AG04450 (cell line): ENCODE measurements around the gene XYLT2. TPM values are rescaled to one million over a fixed set of nuclear protein-coding genes. Genes with fewer than 3 reads are reported as not detected.
"Not testable (repeated sequence)": the region's sequence is repeated elsewhere in the genome, so short reads cannot be mapped to it uniquely, and the experiment has no call there.

ENCODE experiments used
- CTCF ChIA-PET: fragments of 300-600, 350-600 bp; formaldehyde crosslinking; extraction: SDS; loops from one replicate; lab custom pipeline; 2022; ENCODE audit warnings: antibody characterized with exemption, inconsistent platforms; lab: Charles Lee
- POLR2A ChIA-PET: fragments of 350-600 bp; formaldehyde crosslinking; extraction: SDS; loops from one replicate; lab custom pipeline; 2021; ENCODE audit warnings: antibody characterized with exemption, inconsistent platforms; lab: Yijun Ruan, JAX
- DNase-seq: peaks from one replicate; pipeline ENCODE4 v3.0.0-alpha.2; 2011; ENCODE audit warnings: low read depth, low spot score
- H3K27ac ChIP-seq: one replicate; pipeline ENCODE4 v1.5.1; 2012; ENCODE audit warnings: low read depth, low read length, control low read depth
- H3K27me3 ChIP-seq: one replicate; pipeline ENCODE4 v1.6.0; 2012; ENCODE audit warnings: low read length; ENCODE audit not compliant: control insufficient read depth, insufficient read depth
- H3K4me3 ChIP-seq: 2 replicates; pipeline ENCODE4 v1.5.1; 2011; ENCODE audit warnings: mild to moderate bottlenecking, low read depth, low read length, control low read depth
- H3K9me3 ChIP-seq: 2 replicates; pipeline ENCODE4 v1.5.1; 2012; ENCODE audit warnings: low read length; ENCODE audit not compliant: control insufficient read depth, insufficient read depth
- polyA minus RNA-seq: library from RNA; depleted of rRNA, polyadenylated mRNA; stranded (reverse); fragments of >200 nt; gene quantifications from 2 replicates; pipeline ENCODE4 v1.2.3, GENCODE V29; 2011; rRNA and poly(A)+ RNA removed
- polyA plus RNA-seq: library from polyadenylated mRNA; depleted of rRNA; stranded (reverse); fragments of >200 nt; gene quantifications from 2 replicates; pipeline ENCODE4 v1.2.3, GENCODE V29; 2011; rRNA removed
- TF ChIP-seq, protein P1 (sequence below): IDR thresholded peaks from 2 replicates; pipeline ENCODE4 v1.5.1; 2011; ENCODE audit warnings: low read depth, low read length, control low read depth, inconsistent platforms

Gene XYLT2
- polyA plus RNA-seq (13.5 and 19.0 TPM in 2 replicates), polyA minus RNA-seq (26.9 and 36.9 TPM in 2 replicates)

- TF ChIP-seq, protein P1, sequence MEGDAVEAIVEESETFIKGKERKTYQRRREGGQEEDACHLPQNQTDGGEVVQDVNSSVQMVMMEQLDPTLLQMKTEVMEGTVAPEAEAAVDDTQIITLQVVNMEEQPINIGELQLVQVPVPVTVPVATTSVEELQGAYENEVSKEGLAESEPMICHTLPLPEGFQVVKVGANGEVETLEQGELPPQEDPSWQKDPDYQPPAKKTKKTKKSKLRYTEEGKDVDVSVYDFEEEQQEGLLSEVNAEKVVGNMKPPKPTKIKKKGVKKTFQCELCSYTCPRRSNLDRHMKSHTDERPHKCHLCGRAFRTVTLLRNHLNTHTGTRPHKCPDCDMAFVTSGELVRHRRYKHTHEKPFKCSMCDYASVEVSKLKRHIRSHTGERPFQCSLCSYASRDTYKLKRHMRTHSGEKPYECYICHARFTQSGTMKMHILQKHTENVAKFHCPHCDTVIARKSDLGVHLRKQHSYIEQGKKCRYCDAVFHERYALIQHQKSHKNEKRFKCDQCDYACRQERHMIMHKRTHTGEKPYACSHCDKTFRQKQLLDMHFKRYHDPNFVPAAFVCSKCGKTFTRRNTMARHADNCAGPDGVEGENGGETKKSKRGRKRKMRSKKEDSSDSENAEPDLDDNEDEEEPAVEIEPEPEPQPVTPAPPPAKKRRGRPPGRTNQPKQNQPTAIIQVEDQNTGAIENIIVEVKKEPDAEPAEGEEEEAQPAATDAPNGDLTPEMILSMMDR, result no peak
- no peaks in the 10 kb centered on the region for H3K27me3 ChIP-seq
- no peak for DNase-seq
- peak within 1 kb of the TSS; percentile 85 for H3K4me3 ChIP-seq
- CTCF ChIA-PET, result interaction anchor here (1.5 to 4.1 kb wide), 2 partner anchors 16 to 52 kb away, joined by 4 to 29 read pairs; no protein-coding TSS in a partner anchor
- no peak within 1 kb of the TSS for H3K27ac ChIP-seq
- POLR2A ChIA-PET, result interaction anchor here (0.6 to 1.1 kb wide), 2 partner anchors 19 to 144 kb away, joined by 3 read pairs; partner anchors contain the start of gene COL1A1
- H3K9me3 ChIP-seq, result no peaks in the 10 kb centered on the region; the same call in 1 of the 2 replicates
These were observed at the start of gene XYLT2 for GRCh38 chr17:50345432-50346312. TSS of gene XYLT2 (plus strand) at chr17:50346126. CDS start at chr17:50346141, 15 bp downstream.

- Histone ChIP-seq H3K4me3 (no peak overlapping the region), H3K27ac (no peak overlapping the region), H3K9me3 (no peaks in the 10 kb centered on the region), H3K27me3 (no peaks in the 10 kb centered on the region)
- CTCF ChIA-PET, result interaction anchor here (0.8 to 8.9 kb wide), 34 partner anchors 9 to 204 kb away, joined by 3 to 171 read pairs (median 4); partner anchors contain the start of genes COL1A1, LRRC59, PDK2 and TMEM92
- no peak for DNase-seq
- POLR2A ChIA-PET, result interaction anchor here (0.7 to 1.3 kb wide), 3 partner anchors 101 to 168 kb away, joined by 3 to 7 read pairs (median 3); partner anchors contain the start of gene SAMD14
- TF ChIP-seq, protein P1, result peak; percentile 82
These were observed 48.5 kb upstream of the XYLT2 start for GRCh38 chr17:50297407-50297865.

GRCh38 chr17:50298018-50298417 lies 47.9 kb upstream of the XYLT2 start:
- ChIA-PET POLR2A (interaction anchor here (0.5 to 1.8 kb wide), 9 partner anchors 28 to 168 kb away, joined by 3 to 9 read pairs (median 3); partner anchors contain the start of gene SAMD14), CTCF (interaction anchor here (0.6 to 8.9 kb wide), 30 partner anchors 9 to 277 kb away, joined by 3 to 171 read pairs (median 6); partner anchors contain the start of genes COL1A1, PDK2 and TMEM92)
- H3K4me3 ChIP-seq, result no peak overlapping the region
- no peak for DNase-seq
- no peaks in the 10 kb centered on the region for H3K9me3 ChIP-seq
- H3K27ac ChIP-seq, result no peak overlapping the region
- TF ChIP-seq, protein P1, result no peak
- H3K27me3 ChIP-seq, result no peaks in the 10 kb centered on the region

- POLR2A ChIA-PET, result interaction anchor here (1.8 kb wide), 1 partner anchor 130 kb away, joined by 9 read pairs; no protein-coding TSS in a partner anchor
These were observed 46.1 kb upstream of the XYLT2 start for GRCh38 chr17:50299776-50300175.

DNA sequence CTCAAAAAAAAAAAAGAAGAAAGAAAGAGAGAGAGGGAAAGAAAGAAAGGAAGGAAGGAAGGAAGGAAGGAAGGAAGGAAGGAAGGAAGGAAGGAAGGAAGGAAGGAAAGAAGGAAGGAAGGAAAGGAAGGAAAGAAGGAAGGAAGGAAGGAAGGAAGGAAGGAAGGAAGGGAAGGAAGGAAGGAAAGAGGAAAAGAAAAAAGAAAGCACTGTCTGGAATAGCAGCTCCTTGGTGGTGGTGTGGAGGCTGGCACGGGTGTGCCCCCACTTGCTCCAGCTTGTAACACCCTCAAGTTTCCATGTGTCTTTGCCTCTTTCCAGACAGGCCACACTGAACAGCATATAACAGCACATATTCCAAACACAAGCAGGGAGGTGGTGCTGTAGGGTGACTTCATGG lies 45.1 kb upstream of the XYLT2 start:
- H3K9me3 ChIP-seq, H3K27ac ChIP-seq, DNase-seq, H3K4me3 ChIP-seq, H3K27me3 ChIP-seq: not testable (repeated sequence)
- ChIA-PET CTCF (interaction anchor here (0.8 to 6.4 kb wide), 3 partner anchors 131 to 207 kb away, joined by 3 to 116 read pairs (median 4); no protein-coding TSS in a partner anchor), POLR2A (interaction anchor here (0.6 kb wide), 1 partner anchor 123 kb away, joined by 3 read pairs; no protein-coding TSS in a partner anchor)

More at GRCh38 chr17:50299776-50300175, 46.1 kb upstream of the XYLT2 start:
- Histone ChIP-seq H3K9me3 (no peaks in the 10 kb centered on the region), H3K27ac (no peak overlapping the region), H3K4me3 (no peak overlapping the region), H3K27me3 (no peaks in the 10 kb centered on the region)
- TF ChIP-seq, protein P1, result no peak
- DNase-seq, result no peak
- CTCF ChIA-PET, result interaction anchor here (0.6 to 6.4 kb wide), 4 partner anchors 130 to 206 kb away, joined by 3 to 116 read pairs (median 4); no protein-coding TSS in a partner anchor
